HEK293 (cell line): ENCODE results near the gene P3H4.

Experiments used
- CTCF ChIA-PET: fragments of 350-600 bp; formaldehyde crosslinking; extraction: SDS; loops from one replicate; lab custom pipeline; 2021; ENCODE audit warnings: antibody characterized with exemption; lab: Yijun Ruan, JAX
- POLR2A ChIA-PET: fragments of 300-600 bp; formaldehyde crosslinking; extraction: SDS; loops from one replicate; lab custom pipeline; 2020; ENCODE audit warnings: antibody characterized with exemption, inconsistent platforms; lab: Yijun Ruan, JAX
- H3K27ac ChIP-seq: fragments of 200-500 bp; sonication (Bioruptor generic); 2 replicates; pipeline ENCODE4 v1.5.1; 2014; ENCODE audit warnings: low read depth, low read length, control low read depth, inconsistent platforms; ENCODE audit errors: extremely low read depth
- H3K36me3 ChIP-seq, 2 experiments: fragments of 200-500 bp in 1 of 2; sonication (Bioruptor generic) in 1 of 2; 1 replicate in 1 of 2; 2 replicates in 1 of 2; pipeline ENCODE4 v1.5.1; 2014 to 2017; ENCODE audit warnings: inconsistent platforms in 2 of 2, low read length in 2 of 2; ENCODE audit not compliant: control insufficient read depth in 2 of 2, insufficient read depth in 1 of 2
- H3K4me1 ChIP-seq: fragments of 200-500 bp; sonication (Bioruptor generic); 2 replicates; pipeline ENCODE4 v1.5.1; 2014; ENCODE audit warnings: mild to moderate bottlenecking, low read length, inconsistent platforms; ENCODE audit not compliant: control insufficient read depth, insufficient read depth
- H3K4me3 ChIP-seq: 2 replicates; pipeline ENCODE4 v1.5.1; 2011; ENCODE audit warnings: low read depth, mild to moderate bottlenecking, control low read depth, low read length, moderate library complexity
- H3K9me3 ChIP-seq: fragments of 200-500 bp; sonication (Bioruptor generic); 2 replicates; pipeline ENCODE4 v1.5.1; 2014; ENCODE audit warnings: low read depth, low read length, inconsistent platforms; ENCODE audit not compliant: control insufficient read depth, insufficient read depth
- AEBP2 ChIP-seq: fragments of 450-650 bp; formaldehyde crosslinking; IDR thresholded peaks from 2 replicates; pipeline ENCODE4 v1.5.1; 2016; ENCODE audit warnings: missing biosample characterization, missing genetic modification characterization, borderline replicate concordance
- EGR2 ChIP-seq: fragments of 450-650 bp; formaldehyde crosslinking; IDR thresholded peaks from 2 replicates; pipeline ENCODE4 v1.5.1; 2016; ENCODE audit warnings: low read depth, missing biosample characterization, missing genetic modification characterization
- GLIS1 ChIP-seq: fragments of 450-650 bp; formaldehyde crosslinking; IDR thresholded peaks from 2 replicates; pipeline ENCODE4 v1.5.1; 2016; ENCODE audit warnings: missing biosample characterization, missing genetic modification characterization
- KLF1 ChIP-seq: fragments of 450-650 bp; formaldehyde crosslinking; IDR thresholded peaks from 2 replicates; pipeline ENCODE4 v1.5.1; 2016; ENCODE audit warnings: missing biosample characterization, missing genetic modification characterization
- KLF17 ChIP-seq: fragments of 450-650 bp; formaldehyde crosslinking; IDR thresholded peaks from 2 replicates; pipeline ENCODE4 v1.5.1; 2016; ENCODE audit warnings: missing biosample characterization, missing genetic modification characterization
- KLF7 ChIP-seq: fragments of 450-650 bp; formaldehyde crosslinking; IDR thresholded peaks from 2 replicates; pipeline ENCODE4 v1.5.1; 2016; ENCODE audit warnings: missing biosample characterization, missing genetic modification characterization, borderline replicate concordance
- PATZ1 ChIP-seq: fragments of 450-650 bp; formaldehyde crosslinking; IDR thresholded peaks from 2 replicates; pipeline ENCODE4 v1.5.1; 2016; ENCODE audit warnings: missing biosample characterization, missing genetic modification characterization
- SCRT1 ChIP-seq: fragments of 450-650 bp; formaldehyde crosslinking; IDR thresholded peaks from 2 replicates; pipeline ENCODE4 v1.5.1; 2016; ENCODE audit warnings: missing biosample characterization, missing genetic modification characterization, borderline replicate concordance
- SP7 ChIP-seq: fragments of 450-650 bp; formaldehyde crosslinking; IDR thresholded peaks from 2 replicates; pipeline ENCODE4 v1.5.1; 2016; ENCODE audit warnings: missing biosample characterization, missing genetic modification characterization
- ZBTB20 ChIP-seq: fragments of 450-650 bp; formaldehyde crosslinking; IDR thresholded peaks from 2 replicates; pipeline ENCODE4 v1.5.1; 2016; ENCODE audit warnings: missing biosample characterization, missing genetic modification characterization
- ZBTB26 ChIP-seq: fragments of 450-650 bp; formaldehyde crosslinking; optimal IDR thresholded peaks from 2 replicates; pipeline ENCODE3; 2016; ENCODE audit warnings: missing biosample characterization, mild to moderate bottlenecking, missing genetic modification characterization
- ZBTB48 ChIP-seq: fragments of 450-650 bp; formaldehyde crosslinking; IDR thresholded peaks from 2 replicates; pipeline ENCODE4 v1.5.1; 2016; ENCODE audit warnings: missing biosample characterization, missing genetic modification characterization
- ZEB2 ChIP-seq: fragments of 450-650 bp; formaldehyde crosslinking; IDR thresholded peaks from 2 replicates; pipeline ENCODE4 v1.5.1; 2016; ENCODE audit warnings: missing biosample characterization, missing genetic modification characterization
- ZFHX2 ChIP-seq: fragments of 450-650 bp; formaldehyde crosslinking; conservative IDR thresholded peaks from 2 replicates; pipeline ENCODE4 v1.5.1; 2016; ENCODE audit warnings: missing biosample characterization, missing genetic modification characterization
- ZFP3 ChIP-seq: fragments of 450-650 bp; formaldehyde crosslinking; IDR thresholded peaks from 2 replicates; pipeline ENCODE4 v1.5.1; 2016; ENCODE audit warnings: low read depth, missing biosample characterization, missing genetic modification characterization
- ZFP41 ChIP-seq: fragments of 450-650 bp; formaldehyde crosslinking; IDR thresholded peaks from 2 replicates; pipeline ENCODE4 v1.5.1; 2016; ENCODE audit warnings: missing biosample characterization, missing genetic modification characterization, borderline replicate concordance
- ZNF121 ChIP-seq: fragments of 450-650 bp; formaldehyde crosslinking; IDR thresholded peaks from 2 replicates; pipeline ENCODE4 v1.5.1; 2016; ENCODE audit warnings: missing biosample characterization, missing genetic modification characterization
- ZNF146 ChIP-seq: fragments of 450-650 bp; formaldehyde crosslinking; IDR thresholded peaks from 2 replicates; pipeline ENCODE4 v1.5.1; 2016; ENCODE audit warnings: missing biosample characterization, missing genetic modification characterization
- ZNF280D ChIP-seq: fragments of 450-650 bp; formaldehyde crosslinking; IDR thresholded peaks from 2 replicates; pipeline ENCODE4 v1.5.1; 2016; ENCODE audit warnings: missing biosample characterization, missing genetic modification characterization
- ZNF311 ChIP-seq: fragments of 450-650 bp; formaldehyde crosslinking; IDR thresholded peaks from 2 replicates; pipeline ENCODE4 v1.5.1; 2017; ENCODE audit warnings: missing biosample characterization, missing genetic modification characterization, borderline replicate concordance
- ZNF324 ChIP-seq: fragments of 450-650 bp; formaldehyde crosslinking; IDR thresholded peaks from 2 replicates; pipeline ENCODE4 v1.5.1; 2016; ENCODE audit warnings: missing biosample characterization, missing genetic modification characterization
- ZNF362 ChIP-seq: fragments of 450-650 bp; formaldehyde crosslinking; IDR thresholded peaks from 2 replicates; pipeline ENCODE4 v1.5.1; 2016; ENCODE audit warnings: missing biosample characterization, missing genetic modification characterization
- ZNF530 ChIP-seq: fragments of 450-650 bp; formaldehyde crosslinking; IDR thresholded peaks from 2 replicates; pipeline ENCODE4 v1.5.1; 2016; ENCODE audit warnings: low read depth, missing biosample characterization, missing genetic modification characterization
- ZNF544 ChIP-seq: fragments of 450-650 bp; formaldehyde crosslinking; IDR thresholded peaks from 2 replicates; pipeline ENCODE4 v1.5.0; 2017; ENCODE audit warnings: missing biosample characterization, missing genetic modification characterization
- ZNF610 ChIP-seq: fragments of 450-650 bp; formaldehyde crosslinking; IDR thresholded peaks from 2 replicates; pipeline ENCODE4 v1.5.1; 2016; ENCODE audit warnings: missing biosample characterization, missing genetic modification characterization, borderline replicate concordance
- ZNF777 ChIP-seq: fragments of 450-650 bp; formaldehyde crosslinking; IDR thresholded peaks from 2 replicates; pipeline ENCODE4 v1.5.1; 2017; ENCODE audit warnings: missing biosample characterization, missing genetic modification characterization, borderline replicate concordance

The P3H4 gene

GRCh38 chr17:41785091-41785858 lies 26.5 kb downstream of the P3H4 start:
- peak overlapping the region; percentile 53; the same call in 1 of the 2 replicates for H3K27ac ChIP-seq
- ChIA-PET CTCF (interaction anchor here (0.6 to 4.7 kb wide), 16 partner anchors 10 to 90 kb away, joined by 3 to 108 read pairs (median 8); partner anchors contain the start of genes HAP1, KLHL10 and P3H4), POLR2A (interaction anchor here (1.4 to 4.4 kb wide), 13 partner anchors 8 to 234 kb away, joined by 3 to 105 read pairs (median 21); partner anchors contain the start of genes EIF1, FKBP10 and P3H4)
- H3K4me1 ChIP-seq = peaks cover 12% of the 10 kb centered on the region
- H3K36me3 ChIP-seq = peaks cover 0 to 7% of the 10 kb centered on the region in 2 experiments; a peak in 2 of 3 replicates
- H3K9me3 ChIP-seq = no peaks in the 10 kb centered on the region
- peak overlapping the region; percentile 61 for H3K4me3 ChIP-seq
- 0 out of 2 replicates have a peak, but pooled peaks have one; percentile 28 for TF ChIP-seq ZNF324 (tag by site-specific recombination)
- TF ChIP-seq ZFP3 (tag by site-specific recombination) = no peak
- peak; percentile 96 for TF ChIP-seq KLF1 (tag by site-specific recombination)
- no peak for TF ChIP-seq ZNF544
- TF ChIP-seq ZNF280D (tag by site-specific recombination) = no peak
- TF ChIP-seq ZFHX2 (tag by site-specific recombination) = peak; percentile 23; the same call in 1 of the 2 replicates
- no peak for TF ChIP-seq ZBTB26 (tag by site-specific recombination)
- TF ChIP-seq ZBTB48 = peak; percentile 46
- TF ChIP-seq SP7 (tag by site-specific recombination) = peak; percentile 57
- TF ChIP-seq ZFP41 (tag by site-specific recombination) = no peak
- no peak for TF ChIP-seq ZNF777 (tag by site-specific recombination)
- TF ChIP-seq KLF17 (tag by site-specific recombination) = peak; percentile 53; the same call in 1 of the 2 replicates
- no peak for TF ChIP-seq ZNF121 (tag by site-specific recombination)
- TF ChIP-seq ZNF610 (tag by site-specific recombination) = no peak
- peak; percentile 78 for TF ChIP-seq PATZ1 (tag by site-specific recombination)
- TF ChIP-seq EGR2 (tag by site-specific recombination) = 0 out of 2 replicates have a peak, but pooled peaks have one; percentile 27
- TF ChIP-seq AEBP2 (tag by site-specific recombination) = no peak
- no peak for TF ChIP-seq ZNF311 (tag by site-specific recombination)
- TF ChIP-seq SCRT1 (tag by site-specific recombination) = no peak
- no peak; the same call in none of the 2 replicates for TF ChIP-seq ZBTB20 (tag by site-specific recombination)
- no peak for TF ChIP-seq ZNF362 (tag by site-specific recombination)
- TF ChIP-seq ZEB2 = peak; percentile 60
- no peak for TF ChIP-seq ZNF146 (tag by site-specific recombination)
- no peak for TF ChIP-seq ZNF530 (tag by site-specific recombination)
- TF ChIP-seq KLF7 (tag by site-specific recombination) = peak; percentile 46; the same call in 1 of the 2 replicates
- TF ChIP-seq GLIS1 = peak; percentile 43
